ENCODE data around the gene SNURF. TPM values are rescaled to one million over a fixed set of nuclear protein-coding genes. Genes with fewer than 3 reads are reported as not detected.
"Not testable (repeated sequence)": the region's sequence is repeated elsewhere in the genome, so short reads cannot be mapped to it uniquely, and the experiment has no call there.

Gene SNURF
- total RNA-seq, 1 donor from 2014 or later: 17.8 TPM

DNA sequence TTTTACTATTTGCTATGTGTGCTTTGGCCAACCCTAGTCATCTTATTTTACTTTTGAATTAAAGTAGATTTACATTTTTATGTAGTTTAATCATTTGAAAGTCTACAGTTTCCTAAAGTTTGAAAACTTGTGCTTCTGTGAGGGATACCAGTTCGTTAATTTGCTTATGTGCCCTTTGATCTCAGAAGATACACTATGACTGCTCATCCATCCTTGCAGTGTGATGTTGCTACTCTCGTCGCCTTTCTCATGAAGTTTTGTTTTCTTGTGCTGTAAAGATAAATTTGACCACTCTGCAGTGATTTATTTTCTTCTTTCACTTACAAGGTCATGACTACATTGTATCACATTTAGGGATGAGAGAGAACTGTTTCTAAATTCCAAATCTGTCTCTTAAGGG is 16.3 kb downstream of the SNURF start:
- Mint-ChIP-seq H3K36me3 (ENCODE audit: low read depth) (peaks cover 23% of the 10 kb centered on the region), H3K27ac (ENCODE audit: unreplicated experiment) (no peak overlapping the region), H3K9me3 (ENCODE audit: low read depth) (peaks cover 29% of the 10 kb centered on the region), H3K4me1 (ENCODE audit: low read depth) (no peaks in the 10 kb centered on the region), H3K27me3 (ENCODE audit: low read depth) (no peaks in the 10 kb centered on the region), H3K4me3 (ENCODE audit: unreplicated experiment) (no peak overlapping the region)
- DNase-seq (ENCODE audit: low spot score): no peak
- TF ChIP-seq, protein P1, sequence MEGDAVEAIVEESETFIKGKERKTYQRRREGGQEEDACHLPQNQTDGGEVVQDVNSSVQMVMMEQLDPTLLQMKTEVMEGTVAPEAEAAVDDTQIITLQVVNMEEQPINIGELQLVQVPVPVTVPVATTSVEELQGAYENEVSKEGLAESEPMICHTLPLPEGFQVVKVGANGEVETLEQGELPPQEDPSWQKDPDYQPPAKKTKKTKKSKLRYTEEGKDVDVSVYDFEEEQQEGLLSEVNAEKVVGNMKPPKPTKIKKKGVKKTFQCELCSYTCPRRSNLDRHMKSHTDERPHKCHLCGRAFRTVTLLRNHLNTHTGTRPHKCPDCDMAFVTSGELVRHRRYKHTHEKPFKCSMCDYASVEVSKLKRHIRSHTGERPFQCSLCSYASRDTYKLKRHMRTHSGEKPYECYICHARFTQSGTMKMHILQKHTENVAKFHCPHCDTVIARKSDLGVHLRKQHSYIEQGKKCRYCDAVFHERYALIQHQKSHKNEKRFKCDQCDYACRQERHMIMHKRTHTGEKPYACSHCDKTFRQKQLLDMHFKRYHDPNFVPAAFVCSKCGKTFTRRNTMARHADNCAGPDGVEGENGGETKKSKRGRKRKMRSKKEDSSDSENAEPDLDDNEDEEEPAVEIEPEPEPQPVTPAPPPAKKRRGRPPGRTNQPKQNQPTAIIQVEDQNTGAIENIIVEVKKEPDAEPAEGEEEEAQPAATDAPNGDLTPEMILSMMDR (IDR thresholded peaks at IDR 0.05): no peak

DNA sequence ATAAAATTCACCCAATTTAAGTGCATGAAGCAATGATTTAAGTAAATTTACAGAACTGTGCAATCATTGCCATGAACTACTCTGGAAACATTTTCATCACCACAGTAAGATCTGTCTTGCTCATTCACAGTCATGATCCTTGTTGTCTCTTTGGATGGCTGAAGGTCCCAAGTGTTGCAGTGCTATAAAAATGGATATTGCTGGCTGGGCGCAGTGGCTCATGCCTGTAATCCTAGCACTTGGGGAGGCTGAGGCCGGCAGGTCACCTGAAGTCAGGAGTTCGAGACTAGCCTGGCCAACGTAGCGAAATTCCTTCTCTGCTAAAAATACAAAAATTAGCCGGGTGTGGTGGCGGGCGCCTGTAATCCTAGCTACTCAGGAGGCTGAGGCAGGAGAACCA is 17.0 kb downstream of the SNURF start:
- no peak for DNase-seq (ENCODE audit: low spot score)
- Mint-ChIP-seq H3K27ac (ENCODE audit: unreplicated experiment) (no peak overlapping the region), H3K4me1 (ENCODE audit: low read depth) (no peaks in the 10 kb centered on the region), H3K27me3 (ENCODE audit: low read depth) (no peaks in the 10 kb centered on the region), H3K4me3 (ENCODE audit: unreplicated experiment) (no peak overlapping the region), H3K9me3 (ENCODE audit: low read depth) (peaks cover 35% of the 10 kb centered on the region), H3K36me3 (ENCODE audit: low read depth) (peaks cover 29% of the 10 kb centered on the region)
- TF ChIP-seq, protein P1 (IDR thresholded peaks at IDR 0.05): no peak

DNA sequence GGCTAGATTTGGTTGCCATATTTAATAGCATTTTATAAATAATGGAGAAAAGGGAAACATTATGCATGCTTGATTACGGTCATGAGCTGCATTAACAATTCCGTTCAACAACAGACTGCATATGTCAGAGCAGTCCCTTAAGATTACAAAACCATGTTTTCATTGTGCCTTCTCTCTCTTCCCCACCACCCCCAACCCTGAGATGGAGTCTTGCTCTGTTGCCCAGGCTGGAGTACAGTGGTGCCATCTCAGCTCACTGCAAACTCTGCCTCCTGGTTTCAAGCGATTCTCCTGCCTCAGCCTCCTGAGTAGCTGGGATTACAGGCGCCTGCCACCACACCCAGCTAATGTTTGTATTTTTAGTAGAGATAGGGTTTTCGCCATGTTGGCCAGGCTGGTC is 17.9 kb downstream of the SNURF start:
- H3K9me3 Mint-ChIP-seq (ENCODE audit: low read depth): peaks cover 34% of the 10 kb centered on the region
- peaks cover 26% of the 10 kb centered on the region for H3K36me3 Mint-ChIP-seq (ENCODE audit: low read depth)
- DNase-seq (ENCODE audit: low spot score); H3K4me1 Mint-ChIP-seq (ENCODE audit: low read depth); H3K27ac Mint-ChIP-seq (ENCODE audit: unreplicated experiment); H3K4me3 Mint-ChIP-seq (ENCODE audit: unreplicated experiment); H3K27me3 Mint-ChIP-seq (ENCODE audit: low read depth): not testable (repeated sequence)

DNA sequence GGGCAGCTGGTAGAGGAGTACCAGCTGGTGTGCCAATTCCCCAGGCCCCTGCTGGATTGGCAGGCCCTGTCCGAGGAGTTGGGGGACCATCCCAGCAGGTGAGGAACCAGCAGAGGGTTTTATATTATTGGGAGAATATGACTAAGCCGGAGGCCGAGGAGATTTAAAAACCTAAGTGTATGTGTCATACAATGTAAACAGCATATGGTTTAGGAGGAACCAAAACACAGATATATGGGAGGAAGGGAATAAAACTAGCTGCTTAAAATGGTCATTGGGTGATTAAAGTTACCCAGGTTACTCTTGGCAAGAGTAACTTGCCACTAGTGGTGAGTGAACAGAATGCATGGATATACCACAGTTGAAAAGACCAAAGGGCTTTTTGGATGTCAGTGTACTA is 22.1 kb downstream of the SNURF start:
- Mint-ChIP-seq H3K27ac (ENCODE audit: unreplicated experiment) (no peak overlapping the region), H3K36me3 (ENCODE audit: low read depth) (peaks cover 33% of the 10 kb centered on the region), H3K4me3 (ENCODE audit: unreplicated experiment) (no peak overlapping the region), H3K27me3 (ENCODE audit: low read depth) (no peaks in the 10 kb centered on the region), H3K9me3 (ENCODE audit: low read depth) (peaks cover 30% of the 10 kb centered on the region), H3K4me1 (ENCODE audit: low read depth) (no peaks in the 10 kb centered on the region)
- TF ChIP-seq, protein P1 (IDR thresholded peaks at IDR 0.05): peak; percentile 19
- DNase-seq (ENCODE audit: low spot score): no peak

DNA sequence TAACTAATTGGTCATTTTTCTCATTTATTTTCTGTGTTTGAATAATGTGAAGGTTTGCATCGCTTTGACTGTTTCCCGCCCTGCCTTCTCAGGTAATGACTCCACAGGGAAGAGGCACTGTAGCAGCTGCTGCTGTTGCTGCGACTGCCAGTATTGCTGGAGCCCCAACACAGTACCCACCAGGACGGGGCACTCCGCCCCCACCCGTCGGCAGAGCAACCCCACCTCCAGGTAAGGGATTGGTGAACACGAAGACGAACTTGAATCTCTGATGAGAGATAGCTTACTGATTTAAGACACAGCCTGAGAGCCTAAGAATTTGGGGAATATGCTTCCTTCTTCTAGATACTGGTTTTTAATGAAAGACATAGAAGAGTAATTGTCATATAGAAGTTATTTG is 22.9 kb downstream of the SNURF start:
- H3K36me3 Mint-ChIP-seq (ENCODE audit: low read depth): peaks cover 35% of the 10 kb centered on the region
- no peaks in the 10 kb centered on the region for H3K27me3 Mint-ChIP-seq (ENCODE audit: low read depth)
- no peaks in the 10 kb centered on the region for H3K4me1 Mint-ChIP-seq (ENCODE audit: low read depth)
- H3K27ac Mint-ChIP-seq (ENCODE audit: unreplicated experiment): no peak overlapping the region
- H3K4me3 Mint-ChIP-seq (ENCODE audit: unreplicated experiment): no peak overlapping the region
- H3K9me3 Mint-ChIP-seq (ENCODE audit: low read depth): peaks cover 30% of the 10 kb centered on the region
- TF ChIP-seq, protein P1 (IDR thresholded peaks at IDR 0.05): no peak
- DNase-seq (ENCODE audit: low spot score): no peak

DNA sequence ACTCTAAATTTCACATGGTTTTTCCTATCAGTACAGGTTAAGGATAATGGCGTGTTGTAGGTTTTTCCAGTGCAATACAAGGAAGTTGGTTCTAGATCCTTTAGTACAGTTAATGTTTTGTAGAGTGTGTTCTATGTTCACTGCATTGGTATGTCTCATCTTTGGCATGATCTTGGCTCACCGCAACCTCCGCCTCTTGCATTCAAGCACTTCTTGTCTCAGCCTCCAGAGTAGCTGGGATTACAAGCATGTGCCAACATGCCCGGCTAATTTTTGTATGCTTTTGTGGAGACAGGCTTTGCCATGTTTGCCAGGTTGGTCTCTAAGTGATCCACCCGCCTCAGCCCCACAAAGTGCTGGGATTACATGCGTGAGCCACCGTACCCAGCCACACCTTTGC is 30.4 kb downstream of the SNURF start:
- Mint-ChIP-seq H3K9me3 (ENCODE audit: low read depth) (peaks cover 32% of the 10 kb centered on the region), H3K4me1 (ENCODE audit: low read depth) (peaks cover 5% of the 10 kb centered on the region), H3K4me3 (ENCODE audit: unreplicated experiment) (no peak overlapping the region), H3K27me3 (ENCODE audit: low read depth) (no peaks in the 10 kb centered on the region), H3K27ac (ENCODE audit: unreplicated experiment) (no peak overlapping the region), H3K36me3 (ENCODE audit: low read depth) (peaks cover 13% of the 10 kb centered on the region)
- no peak for DNase-seq (ENCODE audit: low spot score)
- TF ChIP-seq, protein P1 (IDR thresholded peaks at IDR 0.05): no peak
